ENCODE data around the gene TMEM186.
"Not testable (repeated sequence)": the region's sequence is repeated elsewhere in the genome, so short reads cannot be mapped to it uniquely, and the experiment has no call there.

The TMEM186 gene

DNA sequence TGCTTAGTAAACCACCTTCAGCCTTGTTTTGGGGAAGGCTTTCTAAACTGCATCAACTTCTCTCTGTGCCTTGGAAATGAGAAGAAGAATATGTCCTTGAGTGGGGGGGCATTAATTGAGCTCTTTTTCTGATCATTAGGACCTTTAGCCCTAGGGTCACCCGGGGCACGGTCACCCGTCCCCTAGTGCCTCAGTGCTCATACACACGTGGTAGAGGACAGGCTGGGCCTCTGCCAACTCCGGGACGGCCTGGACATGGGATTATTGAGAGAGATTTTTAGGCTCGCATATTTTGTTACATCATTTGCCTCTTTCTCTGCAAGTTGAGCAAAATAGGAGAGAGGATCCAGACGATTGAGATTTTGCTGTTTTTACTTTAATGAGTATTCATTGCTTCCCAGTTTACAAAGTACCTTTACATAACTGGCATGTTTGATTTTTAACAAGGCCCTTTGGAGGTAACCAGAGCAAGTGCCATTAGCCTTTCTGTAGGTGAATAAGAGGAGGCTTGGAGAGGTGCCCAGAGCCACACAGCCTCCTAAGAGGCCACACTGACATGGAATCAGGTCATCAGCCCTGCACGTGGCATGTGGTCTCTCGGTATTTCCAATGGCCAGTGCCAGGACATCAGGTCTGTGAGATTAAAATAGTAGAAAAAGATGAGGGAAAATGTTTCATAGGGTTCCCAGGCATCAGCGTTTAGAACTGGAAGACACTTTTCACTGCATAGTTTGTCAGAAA, 11.3 kb upstream of the TMEM186 start:
- FAIRE-seq, result no peak

DNA sequence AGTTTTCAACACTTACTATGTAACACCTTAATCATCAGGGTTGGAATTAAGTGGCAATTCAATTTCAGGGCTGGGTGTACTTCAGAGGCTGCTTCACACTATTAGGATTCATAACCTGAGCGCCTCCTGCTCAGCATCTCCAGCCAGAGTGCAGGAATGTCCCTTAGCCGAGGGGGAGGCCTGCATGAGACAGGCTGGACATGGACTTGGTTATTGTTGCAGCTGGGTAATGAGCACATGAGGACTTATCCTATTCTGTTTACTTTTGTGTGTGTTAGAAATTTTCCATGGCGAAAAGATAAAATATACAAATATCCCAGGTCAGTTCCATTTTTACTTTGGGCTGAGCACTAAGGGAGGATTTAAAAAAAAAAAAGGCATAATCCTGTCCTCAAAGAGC, 10.6 kb upstream of the TMEM186 start:
- FAIRE-seq, result no peak

GRCh38 chr16:8807189-8807588, 9.8 kb upstream of the TMEM186 start:
- no peak for FAIRE-seq

DNA sequence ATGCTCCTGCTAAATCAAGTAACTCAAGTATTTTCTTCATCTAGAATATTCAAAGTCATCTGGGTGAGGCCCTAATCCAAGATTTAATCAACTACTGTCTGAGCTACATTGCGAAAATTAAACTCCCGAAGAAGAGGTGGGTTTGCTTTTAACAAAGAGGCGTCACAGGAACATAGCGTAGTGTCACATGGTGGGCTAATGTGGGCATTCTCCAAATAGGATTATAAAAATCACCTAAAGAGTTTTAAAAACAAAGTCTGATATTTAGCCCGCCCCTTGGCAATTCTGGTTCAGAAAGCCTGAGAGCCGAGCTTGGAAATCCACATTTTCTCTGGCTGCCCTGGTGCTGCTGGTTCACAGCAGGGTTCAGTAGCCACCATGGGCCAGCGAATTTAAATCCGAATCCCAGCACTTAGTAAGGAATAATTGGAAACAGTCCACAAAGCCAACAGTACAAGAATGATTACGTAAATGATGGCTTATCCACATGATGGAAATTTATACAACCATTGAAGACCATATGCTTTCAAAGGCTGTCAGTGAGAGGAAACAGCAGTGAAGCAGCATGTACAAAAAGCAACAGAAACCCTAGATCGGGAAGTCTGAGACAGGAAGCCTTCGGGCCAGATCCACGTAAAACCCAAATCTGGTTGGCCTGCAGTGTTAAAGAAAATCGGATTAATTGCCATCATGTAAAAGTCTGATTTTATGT, 9.0 kb upstream of the TMEM186 start:
- no peak for FAIRE-seq

GRCh38 chr16:8804313-8804712, 6.9 kb upstream of the TMEM186 start:
- no peak for FAIRE-seq

DNA sequence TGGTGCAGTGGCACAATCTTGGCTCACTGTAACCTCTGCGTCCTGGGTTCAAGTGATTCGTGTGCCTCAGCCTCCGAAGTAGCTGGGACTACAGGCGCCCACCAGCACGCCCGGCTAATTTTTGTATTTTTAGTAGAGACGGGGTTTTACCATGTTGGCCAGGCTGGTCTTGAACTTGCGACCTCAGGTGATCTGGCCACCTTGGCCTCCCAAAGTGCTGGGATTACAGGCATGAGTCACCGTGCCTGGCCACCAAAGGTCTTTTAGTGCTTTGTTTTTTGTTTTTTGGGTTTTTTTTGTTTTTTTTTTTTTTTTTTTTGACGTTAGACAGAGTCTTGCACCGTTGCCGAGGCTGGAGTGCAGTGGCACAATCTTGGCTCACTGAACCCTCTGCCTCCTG, 6.3 kb upstream of the TMEM186 start:
- not testable (repeated sequence) for FAIRE-seq

GRCh38 chr16:8801701-8802100, 4.3 kb upstream of the TMEM186 start:
- no peak for FAIRE-seq

DNA sequence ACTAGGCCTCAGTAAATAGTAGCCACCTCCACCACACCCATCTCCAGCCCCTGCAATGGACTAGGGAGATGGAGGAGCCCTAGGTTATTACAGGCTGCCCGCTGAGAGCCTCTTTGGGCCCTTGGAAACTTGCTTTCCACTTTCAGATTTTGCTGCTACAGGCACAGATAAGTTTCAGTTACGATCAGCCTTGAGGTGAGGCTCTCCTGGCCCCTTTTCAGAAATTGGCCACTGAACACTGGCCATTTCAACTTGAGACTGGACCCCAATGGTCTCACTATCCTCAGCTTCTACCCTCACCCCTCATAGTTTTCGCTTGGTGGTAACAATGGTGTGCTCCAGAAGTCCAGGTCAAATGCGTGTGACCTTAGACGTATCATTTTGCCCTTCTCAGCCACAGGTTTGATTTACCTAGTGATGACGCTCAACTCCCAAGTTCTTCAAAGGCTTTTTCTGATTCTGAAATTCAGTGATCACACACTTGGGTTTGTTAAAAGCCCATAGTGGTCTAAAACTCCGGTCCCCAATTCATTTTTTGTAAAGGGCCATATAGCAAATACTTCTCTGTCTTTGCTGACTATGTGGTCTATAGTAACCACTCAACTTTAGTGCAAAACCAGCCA, 1.2 kb upstream of the TMEM186 start:
- FAIRE-seq, result no peak

DNA sequence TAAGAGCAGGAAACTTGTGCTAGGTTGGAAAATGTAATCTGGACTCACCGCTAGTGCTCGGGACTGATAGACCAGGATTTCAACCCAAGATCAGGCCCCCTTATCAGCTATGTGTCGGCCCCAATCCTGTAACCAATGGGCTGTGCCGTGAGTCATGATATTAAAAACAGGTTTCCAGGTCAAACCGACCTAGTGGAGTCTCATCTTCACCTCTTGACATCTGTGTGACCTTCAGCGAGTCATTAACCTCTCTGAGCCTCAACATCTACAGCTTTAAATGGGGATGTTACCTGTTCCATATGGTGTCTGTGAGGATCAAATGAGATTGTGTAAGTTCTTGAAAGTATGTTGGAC, 712 bp upstream of the TMEM186 start:
- no peak for FAIRE-seq

DNA sequence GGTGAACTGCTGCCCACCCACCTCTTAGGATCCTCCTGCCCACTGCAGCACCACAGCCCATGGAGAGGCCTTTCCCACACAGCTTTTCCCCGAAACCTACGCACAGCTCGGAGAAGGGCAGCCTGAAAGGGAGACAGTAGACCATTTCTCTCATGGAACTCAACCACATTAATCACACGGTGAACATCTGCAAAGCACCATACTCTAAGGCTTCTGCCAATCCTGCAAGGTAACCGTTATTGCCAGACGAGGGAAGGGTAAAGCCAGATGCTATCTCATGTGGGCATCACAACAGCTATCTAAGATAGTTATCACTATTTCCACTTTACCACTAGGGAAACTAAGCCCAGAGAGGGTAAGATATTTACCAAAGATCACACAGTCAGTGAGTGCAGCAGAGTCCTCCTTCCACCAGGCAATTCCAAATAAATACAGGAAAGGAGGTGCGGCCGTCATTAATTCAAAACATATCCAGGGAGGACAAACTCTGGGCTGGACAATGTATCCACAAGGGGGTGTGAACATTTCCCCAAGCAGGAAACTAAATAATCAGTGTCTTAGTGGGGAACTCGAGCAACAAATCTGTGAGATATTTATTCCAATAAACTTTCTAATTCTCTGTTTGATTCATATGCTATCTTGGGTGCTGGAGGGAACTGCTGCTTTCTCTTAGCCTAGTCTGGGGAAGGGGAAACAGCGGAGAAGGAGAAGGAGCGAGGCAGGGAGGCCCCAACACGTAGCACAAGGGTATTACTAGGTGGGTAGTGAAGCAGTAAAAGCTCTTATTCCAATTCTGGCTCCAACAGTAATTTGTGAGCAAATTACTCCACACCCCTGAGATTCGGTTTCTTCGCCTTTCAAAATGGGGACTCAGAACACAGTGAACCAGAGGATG, 723 bp downstream of the TMEM186 start:
- no peak for FAIRE-seq

GRCh38 chr16:8795818-8796217, 1.6 kb downstream of the TMEM186 start:
- no peak for FAIRE-seq

DNA sequence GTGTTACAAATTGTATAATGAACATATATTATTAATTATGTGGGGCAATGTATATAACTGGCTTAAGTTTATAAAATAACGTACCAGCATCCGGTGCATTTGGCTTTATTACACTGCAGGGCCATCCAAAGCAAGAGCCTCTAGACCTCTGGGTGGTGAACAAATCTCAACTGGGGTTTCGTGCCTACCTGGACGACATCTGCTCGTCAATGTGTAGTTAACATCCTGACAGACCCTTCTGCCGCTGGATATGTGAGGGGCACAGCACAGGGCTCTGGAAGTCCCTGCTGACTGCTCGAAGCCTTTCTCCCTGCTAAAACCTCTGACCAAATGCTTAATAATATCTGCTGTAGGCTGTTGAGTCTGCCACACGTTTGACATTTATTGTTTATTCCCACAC, 2.3 kb downstream of the TMEM186 start:
- no peak for FAIRE-seq

DNA sequence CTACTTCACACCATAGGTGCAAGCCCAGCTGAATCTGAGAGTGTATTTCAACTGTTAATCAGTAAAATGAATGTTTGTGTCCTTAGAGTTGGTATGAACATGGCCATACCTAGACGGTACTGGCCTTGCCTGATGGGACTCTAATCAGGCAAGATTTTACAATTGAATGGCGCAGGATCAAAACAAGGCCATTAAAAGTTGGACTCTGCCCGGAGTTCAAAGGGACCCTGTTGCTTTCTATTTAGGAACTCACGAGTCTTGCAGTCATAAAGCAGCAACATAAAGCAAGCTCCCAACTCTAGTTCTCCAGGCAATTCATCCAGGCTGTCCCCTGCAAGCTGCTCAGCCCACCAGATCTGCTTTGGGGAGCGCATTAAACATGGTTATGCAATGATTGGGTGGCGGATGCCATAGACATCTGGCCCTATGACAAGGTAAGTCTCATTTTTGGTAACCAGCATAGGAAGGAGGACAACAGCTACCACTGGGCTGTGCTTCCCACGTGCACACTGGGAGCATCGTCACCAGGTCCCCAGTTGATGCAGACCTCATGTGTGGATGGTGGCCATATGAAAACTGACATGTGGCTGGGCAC, 8.8 kb downstream of the TMEM186 start:
- FAIRE-seq, result no peak

DNA sequence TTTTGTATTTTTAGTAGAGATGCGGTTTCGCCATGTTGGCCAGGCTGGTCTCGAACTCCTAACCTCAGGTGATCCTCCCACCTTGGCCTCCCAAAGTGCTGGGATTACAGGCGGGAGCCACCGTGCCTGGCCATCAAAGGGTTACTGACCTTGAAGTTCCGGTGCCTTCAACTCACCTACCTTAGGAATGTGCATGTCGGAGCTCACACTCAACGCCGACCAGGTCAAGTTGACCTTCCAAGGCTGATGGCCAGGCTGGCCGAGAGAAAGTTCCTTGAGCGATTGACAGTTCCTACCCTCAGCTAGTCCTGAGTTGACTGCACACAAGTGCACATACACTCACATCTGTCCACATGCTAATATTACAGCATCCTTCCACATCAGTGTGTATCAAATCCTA, 11.1 kb downstream of the TMEM186 start:
- not testable (repeated sequence) for FAIRE-seq

DNA sequence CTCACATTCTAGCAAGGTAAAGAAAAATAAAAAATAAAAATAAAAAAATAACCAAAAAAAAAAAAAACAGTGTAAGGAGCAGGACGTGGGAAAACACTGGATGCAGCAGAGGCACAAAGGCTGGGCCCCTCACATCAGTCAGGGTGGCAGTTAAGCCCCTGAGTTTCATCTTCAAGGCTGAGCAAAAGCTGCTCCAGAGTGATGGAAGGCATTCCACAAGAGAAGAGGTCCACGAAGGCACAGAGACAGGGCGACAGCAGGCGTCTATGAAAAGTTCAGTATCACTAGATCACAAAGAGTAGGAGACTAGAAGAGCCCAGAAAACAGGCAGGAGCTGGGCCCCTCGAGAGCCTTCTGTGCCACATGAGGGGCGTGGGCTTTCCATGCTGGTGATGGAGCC, 12.0 kb downstream of the TMEM186 start:
- FAIRE-seq, result no peak

- FAIRE-seq, result no peak
These were observed 14.8 kb downstream of the TMEM186 start for GRCh38 chr16:8782673-8783072.

DNA sequence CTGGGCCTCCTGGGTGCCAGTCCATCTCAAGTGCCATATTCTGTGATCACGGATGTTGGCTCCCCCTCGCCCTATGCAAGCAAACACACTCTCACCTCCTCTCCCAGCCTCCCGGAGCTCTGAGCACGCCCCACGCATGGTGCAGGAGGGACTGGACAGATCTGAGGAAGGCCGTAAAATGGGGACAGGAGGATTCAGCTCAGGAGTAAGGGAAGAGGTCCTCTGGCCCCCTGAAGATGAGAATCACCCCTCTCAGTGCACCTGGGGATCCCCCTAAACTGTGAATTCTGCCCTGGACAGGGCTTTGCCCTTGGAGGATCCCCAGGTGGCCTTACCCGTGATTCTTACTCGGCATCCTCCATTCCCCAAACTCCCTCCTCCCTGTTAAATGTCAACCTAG, 15.6 kb downstream of the TMEM186 start:
- no peak for FAIRE-seq

GRCh38 chr16:8777217-8777616, 20.2 kb downstream of the TMEM186 start:
- no peak for FAIRE-seq

- FAIRE-seq, result no peak
These were observed 21.3 kb downstream of the TMEM186 start for GRCh38 chr16:8776129-8776584.

DNA sequence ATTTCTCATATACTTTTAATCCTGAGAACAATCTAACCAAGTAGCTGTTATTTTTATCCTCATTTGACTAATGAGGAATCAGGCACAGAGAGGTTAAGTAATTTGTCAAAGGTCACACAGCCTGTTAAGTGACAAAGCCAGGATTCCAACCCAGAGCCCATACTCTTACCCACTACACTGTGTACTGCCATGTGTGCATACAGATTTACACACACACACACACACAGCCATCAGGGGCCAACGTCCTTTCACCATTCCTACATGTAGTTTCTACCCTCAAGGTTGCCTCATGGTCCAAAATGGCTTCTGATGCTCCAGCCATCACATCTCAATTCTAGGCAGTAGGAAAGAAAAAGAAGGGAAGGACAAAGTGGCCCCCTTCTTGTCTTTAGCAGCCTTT, 22.1 kb downstream of the TMEM186 start:
- no peak for FAIRE-seq

DNA sequence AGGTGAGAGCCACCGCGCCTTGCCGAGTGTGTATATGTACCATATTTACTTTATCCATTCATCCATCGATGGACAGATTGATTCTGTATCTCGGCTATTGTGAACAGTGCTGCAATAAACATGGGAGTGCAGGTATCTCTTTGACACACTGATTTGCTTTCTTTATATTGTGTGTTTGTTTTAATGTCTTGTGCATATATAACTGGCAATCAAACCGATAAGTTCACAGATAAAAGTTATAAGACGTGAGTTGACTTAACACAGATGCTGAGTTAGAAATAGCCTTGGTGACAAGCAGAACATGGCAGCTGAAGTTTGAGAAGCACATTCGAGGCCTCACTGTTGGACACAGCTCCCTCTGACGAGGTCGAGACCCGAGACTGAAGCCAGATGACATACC, 23.2 kb downstream of the TMEM186 start:
- FAIRE-seq, result no peak

DNA sequence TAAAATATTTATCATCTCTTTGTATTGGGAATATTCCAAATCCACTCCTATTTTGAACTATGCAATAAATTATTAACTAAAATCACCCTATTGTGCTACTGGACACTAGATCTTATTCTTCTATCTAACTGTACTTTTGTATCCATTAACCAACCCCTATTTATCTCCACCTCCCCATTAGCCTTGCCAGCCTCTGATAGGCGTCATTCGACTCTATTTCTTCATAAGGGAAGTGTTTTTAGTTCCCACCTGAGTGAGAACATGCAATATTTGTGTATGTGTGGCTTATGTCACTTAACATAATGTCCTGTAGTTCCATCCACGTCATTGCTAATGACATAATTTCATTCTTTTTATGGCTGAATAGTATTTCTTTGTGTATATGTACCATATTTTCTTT, 23.9 kb downstream of the TMEM186 start:
- no peak for FAIRE-seq

DNA sequence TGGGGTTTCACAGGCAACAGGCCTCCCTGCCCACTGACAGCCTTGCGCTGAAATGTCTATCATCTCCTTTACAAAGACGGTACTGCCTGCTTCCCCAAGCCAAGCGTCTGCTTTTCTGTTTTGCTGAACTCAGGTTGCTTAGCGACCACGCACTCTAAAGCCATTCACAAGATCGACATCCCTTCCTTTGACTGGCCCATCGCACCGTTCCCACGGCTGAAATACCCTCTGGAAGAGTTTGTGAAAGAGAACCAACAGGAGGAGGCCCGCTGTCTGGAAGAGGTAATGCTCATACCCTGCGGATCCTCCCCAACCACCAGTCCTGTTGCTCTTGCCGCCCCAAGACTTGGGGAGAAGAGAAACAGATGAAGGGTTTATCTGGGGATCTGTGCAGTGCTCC, 28.7 kb downstream of the TMEM186 start:
- no peak for FAIRE-seq
